HepG2 (cell line): ENCODE data around the gene MRPL2.

ENCODE experiments used
- AFF4 ChIP-seq: sonication (generic); formaldehyde crosslinking; IDR thresholded peaks from 2 replicates; pipeline ENCODE4 v1.4.0; 2020; ENCODE audit warnings: missing genetic modification reagents
- CTCF ChIP-seq: sonication (generic); formaldehyde crosslinking; IDR thresholded peaks from 2 replicates; pipeline ENCODE4 v1.5.0; 2020; ENCODE audit warnings: mild to moderate bottlenecking, missing genetic modification reagents, moderate library complexity
- EZH2 ChIP-seq: conservative IDR thresholded peaks from 2 replicates; pipeline ENCODE4 v1.6.1; 2012; ENCODE audit warnings: mild to moderate bottlenecking, low read depth, low read length, moderate library complexity
- FOXP1 ChIP-seq, 2 experiments: fragments of 450-650 bp in 1 of 2; IDR thresholded peaks; 2 replicates each; pipeline ENCODE4 v1.6.1; 2017 to 2018; ENCODE audit warnings: antibody characterized with exemption in 1 of 2
- HMG20A ChIP-seq: IDR thresholded peaks from 2 replicates; pipeline ENCODE4 v1.6.1; 2016; ENCODE audit warnings: borderline replicate concordance
- IRF1 ChIP-seq: sonication (generic); formaldehyde crosslinking; IDR thresholded peaks from 2 replicates; pipeline ENCODE4 v1.4.0; 2020; ENCODE audit warnings: low read depth, mild to moderate bottlenecking, missing genetic modification reagents
- SCMH1 ChIP-seq: sonication (generic); formaldehyde crosslinking; IDR thresholded peaks from 2 replicates; pipeline ENCODE4 v1.9.0; 2021; ENCODE audit warnings: missing genetic modification reagents, mild to moderate bottlenecking, borderline replicate concordance
- ZNF431 ChIP-seq: sonication (generic); formaldehyde crosslinking; IDR thresholded peaks from 2 replicates; pipeline ENCODE4 v1.9.0; 2022; ENCODE audit warnings: missing genetic modification reagents, low read depth, mild to moderate bottlenecking, borderline replicate concordance

- TF ChIP-seq HMG20A (no peak), IRF1 (no peak), ZNF431 (no peak), CTCF (CRISPR knock-in tag) (no peak), SCMH1 (no peak), AFF4 (CRISPR knock-in tag) (no peak), FOXP1 (IDR thresholded peaks at IDR 0.05) (no peak), FOXP1 (CRISPR knock-in tag; IDR thresholded peaks at IDR 0.05) (no peak), EZH2 (no peak)
Measured at GRCh38 chr6:43026365-43026764, 32.9 kb downstream of the MRPL2 start.
